Heart right ventricle (tissue), 16 donors: Measurements from ENCODE around the gene ECM1. TPM values are rescaled to one million over a fixed set of nuclear protein-coding genes. Genes with fewer than 3 reads are reported as not detected.

ENCODE experiments used
- ATAC-seq, 8 donors: fragments of 200-7000 bp; cut with Tn5 transposase; one replicate each; pipeline ENCODE4 v1.9.1; 2020; ENCODE audit warnings: mild to moderate bottlenecking in 8 of 8, moderate library complexity in 8 of 8, moderate number of reproducible peaks in 1 of 8
- DNase-seq, 2 donors: peaks; one replicate each; pipeline ENCODE4 v3.0.0-alpha.2; 2020
- H3K27ac ChIP-seq, 10 donors: fragments of 200-600 bp; sonication (generic) in 2 of 10; one replicate each; pipeline versions ENCODE4 v1.5.0 to v1.8.0; 2020 to 2022; ENCODE audit warnings: mild to moderate bottlenecking in 3 of 10
- H3K27me3 ChIP-seq, 7 donors: fragments of 200-600 bp; one replicate each; pipeline ENCODE4 v1.8.0; 2021 to 2022; ENCODE audit warnings: mild to moderate bottlenecking in 2 of 7
- H3K36me3 ChIP-seq, 9 donors: fragments of 200-600 bp; sonication (generic) in 1 of 9; one replicate each; pipeline versions ENCODE4 v1.5.0 to v1.8.0; 2020 to 2022; ENCODE audit warnings: mild to moderate bottlenecking in 2 of 9
- H3K4me1 ChIP-seq, 9 donors: fragments of 200-600 bp; sonication (generic) in 1 of 9; one replicate each; pipeline versions ENCODE4 v1.5.0 to v1.8.0; 2020 to 2022; ENCODE audit warnings: mild to moderate bottlenecking in 4 of 9
- H3K4me3 ChIP-seq, 10 donors: fragments of 200-600 bp; sonication (generic) in 2 of 10; one replicate each; pipeline versions ENCODE4 v1.5.0 to v1.8.0; 2020 to 2022; ENCODE audit warnings: mild to moderate bottlenecking in 7 of 10, moderate library complexity in 2 of 10
- H3K9me3 ChIP-seq, 11 donors: fragments of 200-600 bp in 10 of 11; sonication (generic) in 2 of 11; one replicate each; pipeline versions ENCODE4 v1.5.0 to v1.8.0; 2013 to 2022; ENCODE audit warnings: mild to moderate bottlenecking in 2 of 11, control low read depth in 1 of 11, moderate library complexity in 1 of 11
- CTCF ChIP-seq, 9 donors: fragments of 200-600 bp; sonication (generic) in 2 of 9; IDR thresholded peaks; one replicate each; pipeline versions ENCODE4 v1.5.0 to v1.8.0; 2021 to 2022; ENCODE audit warnings: antibody characterized with exemption in 9 of 9, mild to moderate bottlenecking in 5 of 9, moderate library complexity in 1 of 9
- WGBS, 2 donors: extraction: QIAGEN DNeasy Blood & Tissue Kit; methylation state at CpG; one replicate each; pipeline ENCODE4 v1.1.7; 2013; ENCODE audit warnings: inconsistent platforms in 1 of 2; 5-methylcytosine and 5-hydroxymethylcytosine counted together
- intact Hi-C, 10 donors: fragments of 100-400 bp; cut with DNase I; formaldehyde crosslinking; loops; one replicate each; pipeline versions ENCODE4 v1.11.1 to v1.14.2; 2022
- polyA plus RNA-seq, 2 donors: library from polyadenylated mRNA; stranded (reverse); fragments of 200-250 nt; gene quantifications; one replicate each; pipeline ENCODE4 v1.2.3, GENCODE V29; 2013
- total RNA-seq, 10 donors: library from RNA; stranded (reverse); fragmentation: NEBNext Ultra II Directional in 3 of 10; extraction: Animal tissue kit (Norgen Biotek cat#: 25700) in 3 of 10; gene quantifications; one replicate each; pipeline versions ENCODE4 v1.2.1 to v1.2.4, GENCODE V29; 2021 to 2023
- donor health status: Arrhythmogenic right ventricular cardiomyopathy.
- donor health status: ischemic (EF 13 %, LVEDD 7.1; RV severe dilation, severe dysfunction).
- donor health status: healthy with polysubstance abuse.
- donor health status: DM: no; HTN: yes; CAD: no.
- donor health status: DM: no; HTN: no; CAD: no.
- donor health status: ischemic (EF 25% LVEDD 6.9; RV normal size, moderate dysfunction).
- donor health status: ischemic (EF 25% LVEDD 5.7; RV mildly dilated, moderate dysfunction).
- donor health status: healthy.
- donor health status: DM: yes; HTN: yes; CAD: no.
- donor health status: Ischemic cardiomyopathy.
- donor health status: ischemic (EF 35%, LVEDD 5.7; RV mildly dilated, moderate dysfunction).
- donor health status: nonischemic (EF 11% LVEDD 7.7; RV severe dilation, severe dysfunction).
- donor health status: DM: yes; HTN: yes; CAD: no.
- donor health status: PGD.
- donor health status: ischemic (EF 29% LVEDD 5.4; RV normal size, mild dysfunction).
- donor health status: nonischemic (EF 23%, LVEDD 6.1; RV moderate dilation, normal function).

Gene ECM1
- total and polyA plus RNA-seq, 12 donors, result 5.8 to 28.2 (median 15.8) TPM

- ATAC-seq, result no peak
- WGBS, 2 donors, result 95 to 96% methylated on average over 12 of the region's 12 CpGs
Measured at GRCh38 chr1:150511551-150511950, 3.6 kb downstream of the ECM1 start.

GRCh38 chr1:150511985-150512660, 4.2 kb downstream of the ECM1 start:
- intact Hi-C loops, result no loop called here
- H3K4me1 ChIP-seq, result peaks cover 0 to 47% (median 31%) of the 10 kb centered on the region in 9 donors
- ATAC-seq (no peak), DNase-seq (no peak)
- H3K4me3 ChIP-seq, result no peak overlapping the region
- no peaks in the 10 kb centered on the region for H3K27me3 ChIP-seq
- TF ChIP-seq CTCF (IDR thresholded peaks at IDR 0.05), result no peak
- no peak overlapping the region for H3K27ac ChIP-seq
- WGBS, 2 donors, result 85 to 93% methylated on average over 17 of the region's 17 CpGs
- peaks cover 0 to 35% (median 4%) of the 10 kb centered on the region in 9 donors for H3K36me3 ChIP-seq
- no peaks in the 10 kb centered on the region for H3K9me3 ChIP-seq

More at GRCh38 chr1:150511551-150511950, 3.6 kb downstream of the ECM1 start:
- Histone ChIP-seq H3K27me3 (no peaks in the 10 kb centered on the region), H3K4me3 (no peak overlapping the region), H3K9me3 (no peaks in the 10 kb centered on the region), H3K4me1 (peaks cover 0 to 46% (median 28%) of the 10 kb centered on the region in 9 donors), H3K27ac (no peak overlapping the region), H3K36me3 (peaks cover 0 to 40% (median 10%) of the 10 kb centered on the region in 9 donors)
- TF ChIP-seq CTCF (IDR thresholded peaks at IDR 0.05), result no peak
- no peak for DNase-seq
- intact Hi-C loops, result no loop called here

- 76 to 79% methylated on average over 2 of the region's 2 CpGs for WGBS, 2 donors
- H3K27ac ChIP-seq, result no peak overlapping the region
- no peaks in the 10 kb centered on the region for H3K27me3 ChIP-seq
- no peak overlapping the region for H3K4me3 ChIP-seq
- no peaks in the 10 kb centered on the region for H3K9me3 ChIP-seq
- TF ChIP-seq CTCF (IDR thresholded peaks at IDR 0.05), result no peak
- ATAC-seq, result no peak
- intact Hi-C loops, result no loop called here
- no peak for DNase-seq
- peaks cover 0 to 43% (median 26%) of the 10 kb centered on the region in 9 donors for H3K4me1 ChIP-seq
- H3K36me3 ChIP-seq, result peaks cover 0 to 34% (median 3%) of the 10 kb centered on the region in 9 donors
Measured at GRCh38 chr1:150512846-150513245, 4.9 kb downstream of the ECM1 start.

- Histone ChIP-seq H3K4me3 (no peak overlapping the region), H3K4me1 (peaks cover 0 to 39% (median 21%) of the 10 kb centered on the region in 9 donors), H3K36me3 (peaks cover 0 to 34% (median 3%) of the 10 kb centered on the region in 9 donors), H3K27ac (peak overlapping the region in 1 of 10 donors; percentile 20), H3K9me3 (no peaks in the 10 kb centered on the region), H3K27me3 (no peaks in the 10 kb centered on the region)
- WGBS, 2 donors, result 81 to 82% methylated on average over 7 of the region's 7 CpGs
- ATAC-seq (no peak), DNase-seq (no peak)
- TF ChIP-seq CTCF (IDR thresholded peaks at IDR 0.05), result no peak
- intact Hi-C loops, result no loop called here
Measured at GRCh38 chr1:150513351-150513791, 5.5 kb downstream of the ECM1 start.
